Cardiac muscle cell (in vitro differentiated cells and primary cell): ENCODE measurements around the gene BNC2. TPM values are rescaled to one million over a fixed set of nuclear protein-coding genes. Genes with fewer than 3 reads are reported as not detected.
"Not testable (repeated sequence)": the region's sequence is repeated elsewhere in the genome, so short reads cannot be mapped to it uniquely, and the experiment has no call there.

Experiments
- DNase-seq, 2 donors: peaks; one replicate each; pipeline versions ENCODE4 v3.0.0 to v3.0.0-alpha.2; 2010 to 2017; ENCODE audit warnings: low read depth in 1 of 2, low spot score in 1 of 2
- H3K27ac ChIP-seq: fragments of 200-600 bp; sonication (generic); 2 replicates; pipeline ENCODE4 v1.5.1; 2016
- H3K27me3 ChIP-seq: fragments of 200-600 bp; sonication (generic); 2 replicates; pipeline ENCODE4 v1.6.0; 2016; ENCODE audit warnings: control low read depth
- H3K36me3 ChIP-seq: fragments of 200-600 bp; sonication (generic); 2 replicates; pipeline ENCODE4 v1.5.1; 2016; ENCODE audit warnings: control low read depth
- H3K4me1 ChIP-seq: fragments of 200-600 bp; sonication (generic); 2 replicates; pipeline ENCODE4 v1.8.1; 2017; ENCODE audit warnings: low read depth, mild to moderate bottlenecking, mixed run types
- H3K4me3 ChIP-seq: fragments of 200-600 bp; sonication (generic); 2 replicates; pipeline ENCODE4 v1.5.1; 2016; ENCODE audit warnings: mild to moderate bottlenecking
- H3K9me3 ChIP-seq: fragments of 200-600 bp; sonication (generic); 2 replicates; pipeline ENCODE4 v1.5.1; 2017; ENCODE audit warnings: low read depth, mild to moderate bottlenecking, control low read depth
- polyA plus RNA-seq: library from polyadenylated mRNA; unstranded; fragments of >200 nt; fragmentation: Nextera tagmentation; extraction: Ambion mirVana; gene quantifications from 2 replicates; pipeline ENCODE4 v1.2.1, GENCODE V29; 2016
- total RNA-seq: library from RNA; depleted of rRNA; stranded (reverse); fragments of >200 nt; gene quantifications from 2 replicates; pipeline ENCODE4 v1.2.3, GENCODE V29; 2016
- TF ChIP-seq, protein P1 (sequence below): IDR thresholded peaks from 2 replicates; pipeline ENCODE4 v1.5.1; 2012; ENCODE audit warnings: low read depth, mild to moderate bottlenecking, low read length

BNC2 gene, protein sequence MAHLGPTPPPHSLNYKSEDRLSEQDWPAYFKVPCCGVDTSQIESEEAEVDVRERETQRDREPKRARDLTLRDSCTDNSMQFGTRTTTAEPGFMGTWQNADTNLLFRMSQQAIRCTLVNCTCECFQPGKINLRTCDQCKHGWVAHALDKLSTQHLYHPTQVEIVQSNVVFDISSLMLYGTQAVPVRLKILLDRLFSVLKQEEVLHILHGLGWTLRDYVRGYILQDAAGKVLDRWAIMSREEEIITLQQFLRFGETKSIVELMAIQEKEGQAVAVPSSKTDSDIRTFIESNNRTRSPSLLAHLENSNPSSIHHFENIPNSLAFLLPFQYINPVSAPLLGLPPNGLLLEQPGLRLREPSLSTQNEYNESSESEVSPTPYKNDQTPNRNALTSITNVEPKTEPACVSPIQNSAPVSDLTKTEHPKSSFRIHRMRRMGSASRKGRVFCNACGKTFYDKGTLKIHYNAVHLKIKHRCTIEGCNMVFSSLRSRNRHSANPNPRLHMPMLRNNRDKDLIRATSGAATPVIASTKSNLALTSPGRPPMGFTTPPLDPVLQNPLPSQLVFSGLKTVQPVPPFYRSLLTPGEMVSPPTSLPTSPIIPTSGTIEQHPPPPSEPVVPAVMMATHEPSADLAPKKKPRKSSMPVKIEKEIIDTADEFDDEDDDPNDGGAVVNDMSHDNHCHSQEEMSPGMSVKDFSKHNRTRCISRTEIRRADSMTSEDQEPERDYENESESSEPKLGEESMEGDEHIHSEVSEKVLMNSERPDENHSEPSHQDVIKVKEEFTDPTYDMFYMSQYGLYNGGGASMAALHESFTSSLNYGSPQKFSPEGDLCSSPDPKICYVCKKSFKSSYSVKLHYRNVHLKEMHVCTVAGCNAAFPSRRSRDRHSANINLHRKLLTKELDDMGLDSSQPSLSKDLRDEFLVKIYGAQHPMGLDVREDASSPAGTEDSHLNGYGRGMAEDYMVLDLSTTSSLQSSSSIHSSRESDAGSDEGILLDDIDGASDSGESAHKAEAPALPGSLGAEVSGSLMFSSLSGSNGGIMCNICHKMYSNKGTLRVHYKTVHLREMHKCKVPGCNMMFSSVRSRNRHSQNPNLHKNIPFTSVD
- total RNA-seq: 0.54 and 3.2 TPM in 2 replicates
- 0.55 and 1.5 TPM in 2 replicates for polyA plus RNA-seq

DNA sequence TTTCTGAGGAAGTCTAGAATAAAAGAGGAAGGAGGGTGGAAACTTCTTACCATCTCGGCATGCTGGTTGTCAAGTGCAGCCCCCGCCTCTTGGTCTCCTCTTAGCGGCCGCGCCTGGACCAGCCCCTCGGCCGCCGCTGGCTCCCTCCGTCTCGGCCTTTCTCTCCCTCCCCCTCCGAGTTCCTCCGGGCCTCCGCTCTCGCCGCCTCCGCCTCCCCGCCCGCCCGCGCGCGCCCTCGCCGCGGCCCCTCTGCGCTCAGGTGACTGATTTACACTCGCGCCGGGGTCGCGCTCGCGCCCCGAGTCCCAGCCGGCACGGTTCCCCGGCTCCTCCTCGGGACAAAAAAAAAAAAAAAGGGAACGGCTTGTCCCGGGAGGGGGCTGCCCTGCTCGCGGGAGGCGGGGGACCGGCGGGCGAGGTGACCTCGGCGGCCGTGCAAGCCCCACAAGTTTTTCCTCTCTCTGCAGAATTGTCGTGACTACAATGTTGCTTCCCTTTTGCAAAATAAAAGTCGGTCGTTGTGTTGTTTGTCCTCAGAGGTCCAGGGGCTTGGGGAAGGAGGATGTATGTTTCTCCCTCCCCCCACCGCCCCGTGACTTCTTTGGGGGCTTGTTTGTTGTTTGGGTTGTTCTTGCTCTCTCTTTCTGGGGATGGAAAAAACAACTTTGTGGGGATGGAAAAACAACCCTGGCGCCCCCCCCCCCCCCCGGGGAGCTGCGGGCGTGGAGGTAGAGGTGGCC lies at the start of gene BNC2:
BNC2 (minus strand) TSS at position 75 of the 740 bp plus-strand sequence; CDS start at position 53, 22 bp downstream.
- Histone ChIP-seq H3K9me3 (no peaks in the 10 kb centered on the region), H3K4me3 (peak within 1 kb of the TSS; percentile 78), H3K27ac (no peak within 1 kb of the TSS), H3K4me1 (peaks cover 11% of the 10 kb centered on the region), H3K36me3 (no peaks in the 10 kb centered on the region), H3K27me3 (peaks cover 92% of the 10 kb centered on the region)
- TF ChIP-seq, protein P1, sequence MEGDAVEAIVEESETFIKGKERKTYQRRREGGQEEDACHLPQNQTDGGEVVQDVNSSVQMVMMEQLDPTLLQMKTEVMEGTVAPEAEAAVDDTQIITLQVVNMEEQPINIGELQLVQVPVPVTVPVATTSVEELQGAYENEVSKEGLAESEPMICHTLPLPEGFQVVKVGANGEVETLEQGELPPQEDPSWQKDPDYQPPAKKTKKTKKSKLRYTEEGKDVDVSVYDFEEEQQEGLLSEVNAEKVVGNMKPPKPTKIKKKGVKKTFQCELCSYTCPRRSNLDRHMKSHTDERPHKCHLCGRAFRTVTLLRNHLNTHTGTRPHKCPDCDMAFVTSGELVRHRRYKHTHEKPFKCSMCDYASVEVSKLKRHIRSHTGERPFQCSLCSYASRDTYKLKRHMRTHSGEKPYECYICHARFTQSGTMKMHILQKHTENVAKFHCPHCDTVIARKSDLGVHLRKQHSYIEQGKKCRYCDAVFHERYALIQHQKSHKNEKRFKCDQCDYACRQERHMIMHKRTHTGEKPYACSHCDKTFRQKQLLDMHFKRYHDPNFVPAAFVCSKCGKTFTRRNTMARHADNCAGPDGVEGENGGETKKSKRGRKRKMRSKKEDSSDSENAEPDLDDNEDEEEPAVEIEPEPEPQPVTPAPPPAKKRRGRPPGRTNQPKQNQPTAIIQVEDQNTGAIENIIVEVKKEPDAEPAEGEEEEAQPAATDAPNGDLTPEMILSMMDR: peak; percentile 4
- peak; percentile 64 to 83 for DNase-seq

DNA sequence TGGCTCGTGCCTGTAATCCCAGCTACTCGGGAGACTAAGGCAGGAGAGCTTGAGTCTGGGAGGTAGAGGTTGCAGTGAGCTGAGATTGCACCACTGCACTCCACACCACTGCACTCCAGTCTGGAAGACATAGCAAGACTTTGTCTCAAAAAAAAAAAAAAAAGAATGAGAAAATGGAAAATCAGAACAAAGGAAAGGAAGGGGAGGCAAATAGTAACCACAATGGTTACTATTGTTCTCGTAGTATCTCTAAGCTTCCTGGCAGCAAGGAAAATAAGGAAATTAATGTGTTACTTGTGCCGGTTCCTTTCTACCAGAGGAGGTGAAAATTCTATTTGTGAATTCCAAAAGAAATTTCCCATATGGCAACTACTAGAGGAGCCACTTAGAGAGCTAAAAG lies 48.5 kb upstream of the BNC2 start:
- H3K27ac ChIP-seq: no peak overlapping the region
- TF ChIP-seq, protein P1: no peak
- no peaks in the 10 kb centered on the region for H3K9me3 ChIP-seq
- no peaks in the 10 kb centered on the region for H3K4me1 ChIP-seq
- no peaks in the 10 kb centered on the region for H3K27me3 ChIP-seq
- no peaks in the 10 kb centered on the region for H3K36me3 ChIP-seq
- no peak overlapping the region for H3K4me3 ChIP-seq
- DNase-seq: peak in 1 of 2 donors; percentile 69

DNA sequence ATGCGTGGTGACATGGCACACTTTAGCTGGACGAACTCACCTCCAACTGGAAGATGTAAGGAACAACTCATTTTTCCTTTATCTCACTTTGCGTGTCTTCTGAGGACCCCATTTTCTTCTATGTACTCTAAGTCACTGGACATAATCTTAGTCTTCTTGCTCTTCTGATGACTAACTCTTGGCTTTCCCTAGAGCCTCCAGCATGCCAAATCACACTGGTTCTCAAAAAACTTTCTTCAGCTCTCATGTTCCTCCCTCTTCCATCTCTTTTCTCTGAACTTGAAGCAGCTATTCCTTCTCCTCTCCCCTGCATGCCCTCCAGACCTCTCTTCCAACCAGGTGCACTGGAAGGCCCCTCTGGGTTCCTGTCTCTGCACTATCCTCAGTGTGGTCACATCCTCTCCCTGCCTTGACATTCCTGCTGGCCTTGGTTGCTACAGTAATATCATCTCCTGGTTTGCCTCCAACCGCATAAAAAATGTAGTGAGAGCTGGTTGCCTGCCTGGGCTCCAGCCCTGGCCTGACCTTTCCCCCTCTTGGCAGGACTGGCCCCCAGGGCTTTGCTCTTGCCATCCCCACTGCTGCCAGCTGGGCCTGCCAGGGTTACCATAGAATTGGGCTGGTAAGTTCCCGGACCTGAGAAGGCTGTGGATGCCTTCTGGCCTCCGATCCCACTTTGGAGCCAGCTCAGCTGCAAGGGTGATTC lies 44.8 kb upstream of the BNC2 start:
- Histone ChIP-seq H3K4me1 (no peaks in the 10 kb centered on the region), H3K4me3 (no peak overlapping the region), H3K27me3 (peaks cover 9% of the 10 kb centered on the region), H3K9me3 (no peaks in the 10 kb centered on the region), H3K27ac (no peak overlapping the region), H3K36me3 (no peaks in the 10 kb centered on the region)
- DNase-seq: no peak
- TF ChIP-seq, protein P1: no peak

DNA sequence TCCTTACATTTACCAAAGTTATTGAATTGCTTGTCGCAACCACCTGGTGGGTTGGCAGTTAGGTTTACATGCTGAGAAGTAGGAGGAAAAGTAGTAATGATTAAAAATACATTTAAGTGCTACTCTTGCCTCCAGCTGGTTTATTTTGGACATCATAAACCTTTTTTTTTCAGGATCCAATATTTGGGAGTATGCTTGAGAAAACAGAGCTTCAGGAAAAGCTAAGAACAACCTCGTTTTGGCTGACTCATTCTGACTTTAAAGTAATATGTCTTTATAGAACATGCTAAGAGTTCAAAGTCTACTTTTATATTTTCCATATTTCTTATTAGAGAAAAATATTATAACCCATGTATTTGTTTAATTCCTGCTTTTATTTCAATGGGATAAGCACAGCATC lies 41.7 kb upstream of the BNC2 start:
- TF ChIP-seq, protein P1: no peak
- no peak overlapping the region for H3K4me3 ChIP-seq
- DNase-seq: no peak
- H3K4me1 ChIP-seq: no peaks in the 10 kb centered on the region
- no peaks in the 10 kb centered on the region for H3K36me3 ChIP-seq
- H3K9me3 ChIP-seq: no peaks in the 10 kb centered on the region
- no peak overlapping the region for H3K27ac ChIP-seq
- H3K27me3 ChIP-seq: peaks cover 9% of the 10 kb centered on the region

DNA sequence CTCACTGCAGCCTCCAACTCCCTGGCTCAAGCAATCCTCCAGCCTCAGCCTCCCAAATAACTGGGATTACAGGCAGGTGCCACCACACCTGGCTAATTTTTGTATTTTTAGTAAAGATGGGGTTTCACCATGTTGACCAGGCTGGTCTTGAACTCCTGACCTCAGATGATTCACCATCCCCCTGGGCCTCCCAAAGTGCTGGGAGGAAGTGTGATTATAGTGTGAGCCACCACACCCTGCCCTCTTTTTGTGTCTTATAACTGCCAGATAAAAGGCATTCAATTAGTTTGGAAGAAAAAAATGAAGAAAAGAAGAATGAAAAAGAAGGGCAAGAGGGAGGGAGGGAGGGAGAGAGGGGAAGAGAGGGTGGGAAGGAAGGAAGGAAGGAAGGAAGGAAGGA lies 37.7 kb upstream of the BNC2 start:
- not testable (repeated sequence) for H3K9me3 ChIP-seq, H3K4me1 ChIP-seq, DNase-seq, H3K36me3 ChIP-seq, H3K4me3 ChIP-seq, H3K27me3 ChIP-seq, H3K27ac ChIP-seq
